Measurements from ENCODE around the gene NFIB.

DNA sequence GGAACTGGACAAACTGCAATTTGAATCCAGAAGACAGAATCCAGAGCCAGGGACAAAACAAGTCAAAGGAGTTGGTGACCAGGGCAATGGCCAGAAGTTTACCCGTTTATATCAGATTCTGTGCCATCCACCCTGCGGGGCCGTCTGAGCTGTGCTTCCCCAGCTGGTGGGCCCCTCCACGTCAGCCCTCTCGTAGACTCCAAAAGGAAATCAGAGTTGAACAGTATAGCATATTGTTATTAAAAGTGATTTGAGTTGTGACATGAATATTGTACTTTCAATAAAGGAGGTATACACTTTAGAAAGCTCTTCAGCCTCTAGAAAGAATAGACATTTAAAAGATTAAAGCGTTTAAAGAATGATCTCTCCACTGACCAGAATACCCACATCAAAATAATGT lies 102.4 kb downstream of the NFIB start:
- TF ChIP-seq CTCF (IDR thresholded peaks at IDR 0.05) (no peak), POLR2A (IDR thresholded peaks at IDR 0.05; ENCODE audit: low read length) (no peak), KDM1A (IDR thresholded peaks at IDR 0.05; ENCODE audit: low read depth) (no peak), RFX5 (IDR thresholded peaks at IDR 0.05) (no peak), CHD2 (IDR thresholded peaks at IDR 0.05; ENCODE audit: low read length, partially characterized antibody) (no peak)

All from A549 (cell line).